Muscle layer of colon (tissue), 2 donors: ENCODE data around the gene LTC4S.

Experiments used
- H3K27ac ChIP-seq: one replicate; pipeline ENCODE4 v1.7.0; 2013; ENCODE audit warnings: low read depth, mild to moderate bottlenecking, low read length, moderate library complexity
- H3K27me3 ChIP-seq, 2 donors: one replicate each; pipeline ENCODE4 v1.7.0; 2013; ENCODE audit warnings: low read length in 2 of 2, mild to moderate bottlenecking in 2 of 2; ENCODE audit not compliant: insufficient read depth in 2 of 2, control insufficient read depth in 1 of 2
- H3K36me3 ChIP-seq: one replicate; pipeline ENCODE4 v1.7.0; 2013; ENCODE audit warnings: mild to moderate bottlenecking, low read length; ENCODE audit not compliant: insufficient read depth
- H3K4me1 ChIP-seq: one replicate; pipeline ENCODE4 v1.7.0; 2013; ENCODE audit warnings: mild to moderate bottlenecking, low read length; ENCODE audit not compliant: insufficient read depth
- H3K4me3 ChIP-seq, 2 donors: one replicate each; pipeline ENCODE4 v1.7.0; 2013; ENCODE audit warnings: low read length in 2 of 2, low read depth in 1 of 2, mild to moderate bottlenecking in 1 of 2, moderate library complexity in 1 of 2
- H3K9ac ChIP-seq: one replicate; pipeline ENCODE4 v1.7.0; 2013; ENCODE audit warnings: low read length
- H3K9me3 ChIP-seq: one replicate; pipeline ENCODE4 v1.7.0; 2013; ENCODE audit warnings: mild to moderate bottlenecking, low read length
- donor health status: abdominal sarcoma.
- donor health status: Adenocarcinoma of cecum.

LTC4S gene

GRCh38 chr5:179772351-179772750 lies 21.4 kb upstream of the LTC4S start:
- Histone ChIP-seq H3K36me3 (peaks cover 83% of the 10 kb centered on the region), H3K27ac (no peak overlapping the region), H3K9me3 (no peaks in the 10 kb centered on the region)

GRCh38 chr5:179773686-179774040 lies 20.1 kb upstream of the LTC4S start:
- H3K36me3 ChIP-seq = peaks cover 91% of the 10 kb centered on the region
- H3K4me1 ChIP-seq = no peaks in the 10 kb centered on the region

More at GRCh38 chr5:179772351-179772750, 21.4 kb upstream of the LTC4S start:
- Histone ChIP-seq H3K4me3 (no peak overlapping the region), H3K27me3 (no peaks in the 10 kb centered on the region), H3K4me1 (peaks cover 3% of the 10 kb centered on the region), H3K9ac (no peak overlapping the region)

GRCh38 chr5:179774442-179774841 lies 19.3 kb upstream of the LTC4S start:
- no peak overlapping the region for H3K27ac ChIP-seq
- H3K9ac ChIP-seq = no peak overlapping the region
- H3K4me3 ChIP-seq = no peak overlapping the region
- no peaks in the 10 kb centered on the region for H3K4me1 ChIP-seq
- no peaks in the 10 kb centered on the region for H3K9me3 ChIP-seq
- H3K27me3 ChIP-seq = no peaks in the 10 kb centered on the region
- peaks cover 85% of the 10 kb centered on the region for H3K36me3 ChIP-seq

More at GRCh38 chr5:179773686-179774040, 20.1 kb upstream of the LTC4S start:
- Histone ChIP-seq H3K27me3 (no peaks in the 10 kb centered on the region), H3K9ac (no peak overlapping the region), H3K4me3 (no peak overlapping the region), H3K27ac (no peak overlapping the region), H3K9me3 (no peaks in the 10 kb centered on the region)

DNA sequence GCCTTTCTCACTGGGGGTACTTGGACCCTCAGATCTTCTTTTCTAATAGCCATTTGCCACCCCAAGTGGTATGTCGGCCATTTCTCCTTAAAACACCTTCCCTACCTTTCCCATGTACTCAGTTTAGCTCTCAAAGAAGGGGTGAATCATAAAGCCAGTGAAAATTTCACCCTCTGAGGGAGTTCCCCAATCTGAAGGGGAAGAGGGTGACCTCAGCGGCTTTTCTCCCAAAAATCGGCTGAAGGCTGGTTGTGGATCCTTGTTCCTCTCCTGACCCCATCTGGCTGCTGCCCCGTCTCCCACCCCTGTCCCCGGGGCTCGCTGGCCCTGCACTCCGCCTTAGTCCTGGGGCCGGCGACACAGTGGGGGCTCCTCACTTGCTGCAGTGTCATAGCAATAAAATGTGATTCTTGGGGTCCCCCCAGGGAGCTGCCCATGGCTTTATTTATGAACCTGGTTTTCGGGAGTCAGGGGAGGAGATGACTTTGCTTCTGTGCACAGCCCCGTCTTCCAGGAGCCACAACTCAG lies 17.3 kb upstream of the LTC4S start:
- Histone ChIP-seq H3K27me3 (no peaks in the 10 kb centered on the region), H3K9ac (no peak overlapping the region), H3K27ac (no peak overlapping the region), H3K4me3 (no peak overlapping the region), H3K36me3 (peaks cover 72% of the 10 kb centered on the region), H3K9me3 (no peaks in the 10 kb centered on the region), H3K4me1 (no peaks in the 10 kb centered on the region)

GRCh38 chr5:179777456-179777855 lies 16.3 kb upstream of the LTC4S start:
- Histone ChIP-seq H3K4me3 (no peak overlapping the region), H3K4me1 (peaks cover 7% of the 10 kb centered on the region), H3K9me3 (no peaks in the 10 kb centered on the region), H3K27me3 (no peaks in the 10 kb centered on the region), H3K9ac (no peak overlapping the region), H3K27ac (no peak overlapping the region), H3K36me3 (peaks cover 62% of the 10 kb centered on the region)

GRCh38 chr5:179777909-179778308 lies 15.9 kb upstream of the LTC4S start:
- Histone ChIP-seq H3K4me1 (peaks cover 7% of the 10 kb centered on the region), H3K27me3 (no peaks in the 10 kb centered on the region), H3K9ac (no peak overlapping the region), H3K36me3 (peaks cover 57% of the 10 kb centered on the region), H3K27ac (no peak overlapping the region), H3K9me3 (no peaks in the 10 kb centered on the region), H3K4me3 (no peak overlapping the region)

DNA sequence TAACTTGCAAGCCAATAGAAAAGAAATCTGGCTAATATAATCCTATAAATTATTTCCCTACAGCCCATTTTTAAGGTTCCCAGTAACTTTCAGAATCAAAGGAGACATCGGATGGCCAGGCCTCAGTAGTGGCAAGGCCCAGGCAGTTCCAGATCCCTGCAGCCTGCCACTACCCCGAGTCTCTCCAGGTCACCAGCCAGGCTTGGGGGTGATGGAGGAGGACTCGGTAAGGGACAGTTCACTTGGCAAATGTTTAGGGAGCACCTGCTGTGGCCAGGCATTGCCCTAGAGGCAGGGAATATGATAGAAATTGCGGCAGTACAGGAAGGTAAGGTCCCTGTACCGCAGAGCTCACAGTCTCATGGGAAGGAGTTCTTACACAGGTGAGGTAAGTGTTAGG lies 15.2 kb upstream of the LTC4S start:
- Histone ChIP-seq H3K9ac (no peak overlapping the region), H3K27ac (no peak overlapping the region), H3K27me3 (no peaks in the 10 kb centered on the region), H3K36me3 (peaks cover 50% of the 10 kb centered on the region), H3K4me3 (no peak overlapping the region), H3K4me1 (peaks cover 7% of the 10 kb centered on the region), H3K9me3 (no peaks in the 10 kb centered on the region)

GRCh38 chr5:179779826-179780225 lies 14.0 kb upstream of the LTC4S start:
- Histone ChIP-seq H3K9me3 (no peaks in the 10 kb centered on the region), H3K9ac (no peak overlapping the region), H3K4me3 (no peak overlapping the region), H3K36me3 (peaks cover 38% of the 10 kb centered on the region), H3K4me1 (peaks cover 7% of the 10 kb centered on the region), H3K27me3 (no peaks in the 10 kb centered on the region), H3K27ac (no peak overlapping the region)

DNA sequence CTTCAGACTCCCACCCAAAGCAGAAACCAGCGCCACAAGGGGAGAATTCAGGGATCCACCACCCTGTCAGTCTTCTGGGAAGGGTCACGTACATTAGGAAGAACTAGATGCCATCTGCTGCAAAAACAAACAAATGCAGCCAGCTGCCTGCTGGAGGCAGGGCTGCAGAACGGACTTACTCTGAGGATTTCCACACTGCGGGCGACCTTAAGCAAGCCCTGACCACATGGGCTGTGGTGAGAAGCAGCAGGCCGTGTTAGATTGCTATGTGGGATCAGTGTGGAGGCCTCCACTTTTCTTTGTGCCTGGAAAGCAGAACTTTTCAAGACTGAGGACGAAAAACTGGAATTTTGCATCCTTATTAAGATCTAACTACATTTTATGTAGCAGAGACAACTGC lies 13.4 kb upstream of the LTC4S start:
- Histone ChIP-seq H3K4me3 (no peak overlapping the region), H3K36me3 (peaks cover 33% of the 10 kb centered on the region), H3K9ac (no peak overlapping the region), H3K4me1 (peaks cover 7% of the 10 kb centered on the region), H3K9me3 (no peaks in the 10 kb centered on the region), H3K27ac (no peak overlapping the region), H3K27me3 (no peaks in the 10 kb centered on the region)

DNA sequence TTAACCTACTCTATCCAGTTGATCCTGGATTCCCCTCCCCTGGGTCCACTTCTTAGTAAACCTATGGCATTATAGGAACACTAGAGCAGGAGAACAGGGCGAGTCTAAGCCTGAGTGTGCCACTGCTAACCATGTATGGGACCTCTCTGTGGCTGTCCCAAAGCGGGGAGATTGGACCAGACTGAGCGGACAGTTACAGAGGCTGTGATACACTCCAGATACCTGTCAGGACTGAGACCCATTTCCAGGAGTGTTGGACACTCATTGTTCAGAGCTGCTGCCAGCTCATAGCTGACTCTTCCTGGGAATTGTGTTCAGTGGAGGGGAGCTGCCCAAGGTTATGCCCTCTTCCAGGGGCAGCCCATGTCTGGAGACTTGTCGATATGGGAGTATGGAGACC lies 11.9 kb upstream of the LTC4S start:
- Histone ChIP-seq H3K4me3 (no peak overlapping the region), H3K36me3 (peaks cover 21% of the 10 kb centered on the region), H3K4me1 (peaks cover 7% of the 10 kb centered on the region), H3K27ac (no peak overlapping the region), H3K27me3 (no peaks in the 10 kb centered on the region), H3K9ac (no peak overlapping the region), H3K9me3 (no peaks in the 10 kb centered on the region)

DNA sequence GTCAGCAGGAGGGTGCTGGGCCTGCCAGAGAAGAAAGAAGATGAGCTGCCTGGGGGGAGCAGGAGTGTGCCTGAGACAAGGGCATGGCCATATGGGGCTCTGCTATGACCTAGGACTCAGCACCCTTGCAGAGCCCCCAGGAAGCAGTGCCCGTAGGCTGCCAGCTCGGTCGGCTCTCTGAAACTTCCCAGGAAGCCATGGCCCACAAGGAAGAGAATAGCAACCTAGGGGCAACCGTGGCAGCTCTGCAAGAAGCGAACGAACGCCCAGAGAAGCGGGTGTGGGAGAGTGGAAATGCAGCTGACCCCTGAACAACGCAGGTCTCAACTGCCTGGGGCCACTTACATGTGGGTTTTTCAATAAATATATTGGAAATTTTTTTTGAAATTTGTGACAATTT lies 10.7 kb upstream of the LTC4S start:
- H3K36me3 ChIP-seq = peaks cover 9% of the 10 kb centered on the region

GRCh38 chr5:179786861-179787260 lies 6.9 kb upstream of the LTC4S start:
- Histone ChIP-seq H3K36me3 (no peaks in the 10 kb centered on the region), H3K27me3 (no peaks in the 10 kb centered on the region), H3K9me3 (no peaks in the 10 kb centered on the region), H3K4me1 (peaks cover 3% of the 10 kb centered on the region), H3K9ac (no peak overlapping the region), H3K27ac (no peak overlapping the region), H3K4me3 (no peak overlapping the region)

More for the DNA sequence above, 10.7 kb upstream of the LTC4S start:
- Histone ChIP-seq H3K27ac (no peak overlapping the region), H3K9me3 (no peaks in the 10 kb centered on the region), H3K9ac (no peak overlapping the region), H3K4me1 (peaks cover 7% of the 10 kb centered on the region), H3K4me3 (no peak overlapping the region), H3K27me3 (no peaks in the 10 kb centered on the region)
